ENCODE data around the gene SMPD3.

Gene SMPD3

GRCh38 chr16:68470461-68471150 is 22.3 kb upstream of the SMPD3 start:
- DNase-seq (ENCODE audit: low read depth), result no peak

GRCh38 chr16:68469796-68470460 is 21.6 kb upstream of the SMPD3 start:
- DNase-seq (ENCODE audit: low read depth), result no peak

- no peak for DNase-seq (ENCODE audit: low read depth)
Measured at GRCh38 chr16:68468842-68469241, 20.5 kb upstream of the SMPD3 start.

GRCh38 chr16:68466174-68466573 is 17.9 kb upstream of the SMPD3 start:
- no peak for DNase-seq (ENCODE audit: low read depth)

GRCh38 chr16:68463904-68464303 is 15.6 kb upstream of the SMPD3 start:
- DNase-seq (ENCODE audit: low read depth), result no peak

- DNase-seq (ENCODE audit: low read depth), result no peak
Measured at GRCh38 chr16:68460067-68460466, 11.8 kb upstream of the SMPD3 start.

GRCh38 chr16:68459457-68459856 is 11.1 kb upstream of the SMPD3 start:
- no peak for DNase-seq (ENCODE audit: low read depth)

GRCh38 chr16:68458551-68458950 is 10.2 kb upstream of the SMPD3 start:
- DNase-seq (ENCODE audit: low read depth), result no peak

- DNase-seq (ENCODE audit: low read depth), result no peak
Measured at GRCh38 chr16:68458101-68458500, 9.8 kb upstream of the SMPD3 start.

GRCh38 chr16:68455631-68456030 is 7.3 kb upstream of the SMPD3 start:
- no peak for DNase-seq (ENCODE audit: low read depth)

- no peak for DNase-seq (ENCODE audit: low read depth)
Measured at GRCh38 chr16:68454920-68455435, 6.7 kb upstream of the SMPD3 start.

GRCh38 chr16:68453816-68454215 is 5.5 kb upstream of the SMPD3 start:
- DNase-seq (ENCODE audit: low read depth), result no peak

- DNase-seq (ENCODE audit: low read depth), result no peak
Measured at GRCh38 chr16:68452176-68452575, 3.9 kb upstream of the SMPD3 start.

- DNase-seq (ENCODE audit: low read depth), result no peak
Measured at GRCh38 chr16:68451676-68452075, 3.4 kb upstream of the SMPD3 start.

- DNase-seq (ENCODE audit: low read depth), result no peak
Measured at GRCh38 chr16:68450741-68451255, 2.5 kb upstream of the SMPD3 start.

GRCh38 chr16:68447653-68448359 is 502 bp downstream of the SMPD3 start:
- DNase-seq (ENCODE audit: low read depth), result peak; percentile 11

- DNase-seq (ENCODE audit: low read depth), result no peak
Measured at GRCh38 chr16:68446681-68447652, 1.3 kb downstream of the SMPD3 start.

GRCh38 chr16:68445458-68445857 is 2.9 kb downstream of the SMPD3 start:
- no peak for DNase-seq (ENCODE audit: low read depth)

- no peak for DNase-seq (ENCODE audit: low read depth)
Measured at GRCh38 chr16:68444056-68444657, 4.2 kb downstream of the SMPD3 start.

GRCh38 chr16:68436581-68436980 is 11.7 kb downstream of the SMPD3 start:
- no peak for DNase-seq (ENCODE audit: low read depth)

- DNase-seq (ENCODE audit: low read depth), result no peak
Measured at GRCh38 chr16:68434624-68435210, 13.6 kb downstream of the SMPD3 start.

Measured in stimulated activated CD8-positive, alpha-beta memory T cell treated with anti-CD3 and anti-CD28 coated beads, Interleukin-4, amount 100 ng/mL, for 24 hours (primary cell).